A673 (cell line): ENCODE results near the gene CLEC16A. TPM values are rescaled to one million over a fixed set of nuclear protein-coding genes. Genes with fewer than 3 reads are reported as not detected.

ENCODE experiments used
- BruUV-seq: library from RNA; stranded (reverse); fragments of 400-500 nt; replicated peaks from 2 replicates; lab custom pipeline; 2021; lab: Mats Ljungman, UMichigan
- CTCF ChIA-PET: fragments of 300-600 bp; sonication (Branson Sonifier 250); formaldehyde crosslinking; loops from one replicate; lab custom pipeline; 2022; ENCODE audit warnings: antibody characterized with exemption; lab: Charles Lee
- POLR2A ChIA-PET: fragments of 300-600 bp; sonication (Branson Sonifier 250); formaldehyde crosslinking; loops from one replicate; lab custom pipeline; 2022; ENCODE audit warnings: antibody characterized with exemption; ENCODE audit not compliant: low non-redundant PET; lab: Charles Lee
- DNase-seq: peaks from one replicate; pipeline ENCODE4 v3.0.0-alpha.2; 2015; ENCODE audit warnings: low spot score
- H3K27ac ChIP-seq: fragments of 200-600 bp; sonication (generic); 2 replicates; pipeline ENCODE4 v1.5.1; 2016; ENCODE audit warnings: mixed run types, low read depth, mild to moderate bottlenecking, mixed read lengths, antibody characterized with exemption, low read length; ENCODE audit not compliant: poor library complexity, severe bottlenecking
- H3K27me3 ChIP-seq: fragments of 200-600 bp; sonication (generic); replicated peaks from 2 replicates; pipeline ENCODE4 v1.6.1; 2017; ENCODE audit warnings: mixed run types, low read depth, mild to moderate bottlenecking, mixed read lengths, antibody characterized with exemption, low read length; ENCODE audit not compliant: insufficient read depth, poor library complexity
- H3K36me3 ChIP-seq: fragments of 200-600 bp; sonication (generic); 2 replicates; pipeline ENCODE4 v1.6.1; 2016; ENCODE audit warnings: mixed run types, mild to moderate bottlenecking, mixed read lengths, antibody characterized with exemption, low read length; ENCODE audit not compliant: insufficient read depth, poor library complexity, severe bottlenecking
- H3K4me1 ChIP-seq: fragments of 200-600 bp; sonication (generic); 2 replicates; pipeline ENCODE4 v1.6.1; 2017; ENCODE audit warnings: mixed run types, mild to moderate bottlenecking, mixed read lengths, antibody characterized with exemption, low read length; ENCODE audit not compliant: insufficient read depth, poor library complexity, severe bottlenecking
- H3K4me3 ChIP-seq: fragments of 200-600 bp; sonication (generic); 2 replicates; pipeline ENCODE4 v1.5.1; 2016; ENCODE audit warnings: low read depth, mixed run types, mild to moderate bottlenecking, mixed read lengths, low read length; ENCODE audit not compliant: poor library complexity, severe bottlenecking
- H3K9me3 ChIP-seq: fragments of 200-600 bp; sonication (generic); 2 replicates; pipeline ENCODE4 v1.6.1; 2016; ENCODE audit warnings: mixed run types, low read depth, mild to moderate bottlenecking, mixed read lengths, antibody characterized with exemption, low read length; ENCODE audit not compliant: poor library complexity, severe bottlenecking
- EZH2 ChIP-seq: fragments of 200-600 bp; sonication (generic); IDR thresholded peaks from 2 replicates; pipeline ENCODE4 v1.6.1; 2017; ENCODE audit warnings: borderline replicate concordance, low read depth, mild to moderate bottlenecking, mixed read lengths, antibody characterized with exemption, low read length; ENCODE audit not compliant: poor library complexity, severe bottlenecking
- intact Hi-C: fragments of 100-400 bp; cut with micrococcal nuclease; formaldehyde crosslinking; loops from one replicate; pipeline ENCODE4 v1.10.0; 2022; ENCODE audit not compliant: unreplicated experiment
- total RNA-seq: library from RNA; stranded (reverse); gene quantifications from 2 replicates; pipeline ENCODE4 v1.2.3, GENCODE V29; 2021
- TF ChIP-seq, protein P1 (sequence below): fragments of 300-800, 200-600 bp; sonication (generic); conservative IDR thresholded peaks from 2 replicates; pipeline ENCODE4 v1.5.1; 2017; ENCODE audit warnings: low read depth, mild to moderate bottlenecking, antibody characterized with exemption, low read length, moderate library complexity, mixed read lengths

CLEC16A gene
- total RNA-seq, 1 experiment from 2014 or later = 23.4 TPM

DNA sequence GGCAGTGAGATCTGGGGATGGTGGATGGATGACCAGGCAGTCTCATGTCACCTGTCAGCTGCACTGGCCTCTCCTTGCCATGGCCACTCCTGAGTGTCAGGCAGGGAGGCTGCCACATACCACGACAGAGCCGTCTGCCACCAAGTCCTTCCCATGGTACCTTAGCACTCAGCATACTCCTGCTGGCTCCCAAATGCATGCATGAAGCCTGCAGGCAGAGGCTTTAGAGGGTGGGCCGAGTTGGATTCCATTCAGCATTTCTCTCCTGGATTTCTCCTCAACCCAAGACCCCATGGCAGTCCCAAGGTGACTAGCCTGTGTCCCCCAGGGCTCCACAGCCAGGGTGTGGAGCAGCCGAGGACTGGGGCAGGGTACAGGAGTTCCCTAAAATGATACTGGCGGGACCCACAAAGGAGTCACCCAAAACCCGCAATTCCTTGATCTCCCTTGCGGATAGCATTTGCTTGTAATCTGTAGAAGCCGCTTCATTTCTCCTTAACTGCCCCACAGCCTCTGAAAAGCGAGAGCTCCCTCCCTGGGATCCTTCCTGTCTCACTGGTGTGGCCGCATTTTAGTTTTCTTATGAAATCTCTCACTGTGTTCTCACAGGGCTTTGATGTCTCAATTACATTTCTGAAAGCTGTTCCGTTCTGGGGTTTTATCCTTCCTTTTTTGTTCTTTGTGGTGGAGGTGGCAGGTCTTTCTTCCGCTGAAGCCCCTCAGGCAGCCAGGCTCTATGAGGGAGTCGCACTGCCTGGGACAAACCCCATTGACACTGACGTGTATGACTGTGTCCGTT is 170.2 kb downstream of the CLEC16A start:
- intact Hi-C loops = no loop called here
- no TSS peak for BruUV-seq
- Histone ChIP-seq H3K4me1 (no peaks in the 10 kb centered on the region), H3K36me3 (no peaks in the 10 kb centered on the region), H3K27ac (no peak overlapping the region), H3K4me3 (no peak overlapping the region), H3K27me3 (no peaks in the 10 kb centered on the region), H3K9me3 (no peaks in the 10 kb centered on the region)
- TF ChIP-seq, protein P1, sequence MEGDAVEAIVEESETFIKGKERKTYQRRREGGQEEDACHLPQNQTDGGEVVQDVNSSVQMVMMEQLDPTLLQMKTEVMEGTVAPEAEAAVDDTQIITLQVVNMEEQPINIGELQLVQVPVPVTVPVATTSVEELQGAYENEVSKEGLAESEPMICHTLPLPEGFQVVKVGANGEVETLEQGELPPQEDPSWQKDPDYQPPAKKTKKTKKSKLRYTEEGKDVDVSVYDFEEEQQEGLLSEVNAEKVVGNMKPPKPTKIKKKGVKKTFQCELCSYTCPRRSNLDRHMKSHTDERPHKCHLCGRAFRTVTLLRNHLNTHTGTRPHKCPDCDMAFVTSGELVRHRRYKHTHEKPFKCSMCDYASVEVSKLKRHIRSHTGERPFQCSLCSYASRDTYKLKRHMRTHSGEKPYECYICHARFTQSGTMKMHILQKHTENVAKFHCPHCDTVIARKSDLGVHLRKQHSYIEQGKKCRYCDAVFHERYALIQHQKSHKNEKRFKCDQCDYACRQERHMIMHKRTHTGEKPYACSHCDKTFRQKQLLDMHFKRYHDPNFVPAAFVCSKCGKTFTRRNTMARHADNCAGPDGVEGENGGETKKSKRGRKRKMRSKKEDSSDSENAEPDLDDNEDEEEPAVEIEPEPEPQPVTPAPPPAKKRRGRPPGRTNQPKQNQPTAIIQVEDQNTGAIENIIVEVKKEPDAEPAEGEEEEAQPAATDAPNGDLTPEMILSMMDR = no peak
- no peak for TF ChIP-seq EZH2
- ChIA-PET CTCF (no interaction called here), POLR2A (no interaction called here)
- DNase-seq = no peak

DNA sequence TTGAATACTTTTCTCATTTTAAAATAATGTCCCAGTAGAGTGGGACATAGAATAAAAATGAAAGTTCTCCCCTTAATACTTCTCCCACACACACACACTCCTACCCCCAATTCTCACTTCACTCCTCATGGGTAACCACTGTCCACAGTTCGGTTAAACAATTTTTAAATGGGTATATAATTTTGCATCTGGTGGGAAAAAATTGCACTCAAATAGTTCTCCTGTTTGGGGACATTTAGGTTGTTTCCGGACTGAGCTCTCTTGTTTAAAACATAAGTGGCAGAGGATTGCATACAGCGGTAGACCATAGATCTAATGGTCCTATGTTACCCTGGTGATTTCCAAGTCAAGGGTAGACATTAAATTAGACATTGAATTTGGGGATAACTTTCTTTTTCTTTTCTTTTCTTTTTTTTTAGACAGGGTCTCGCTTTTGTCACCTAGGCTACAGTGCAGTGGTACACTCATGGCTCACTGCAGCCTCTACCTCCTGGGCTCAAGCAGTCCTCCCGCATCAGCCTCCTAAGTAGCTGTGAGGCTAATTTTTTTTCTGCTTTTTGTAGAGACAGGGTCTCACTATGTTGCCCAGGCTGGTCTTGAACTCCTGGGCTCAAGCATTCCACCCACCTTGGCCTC is 173.3 kb downstream of the CLEC16A start:
- DNase-seq = no peak
- H3K27ac ChIP-seq = no peak overlapping the region
- no TSS peak for BruUV-seq
- no peaks in the 10 kb centered on the region for H3K27me3 ChIP-seq
- CTCF ChIA-PET = no interaction called here
- intact Hi-C loops = no loop called here
- POLR2A ChIA-PET = no interaction called here
- no peak overlapping the region for H3K4me3 ChIP-seq
- H3K9me3 ChIP-seq = no peaks in the 10 kb centered on the region
- no peak for TF ChIP-seq EZH2
- TF ChIP-seq, protein P1 = no peak
- peaks cover 10% of the 10 kb centered on the region for H3K4me1 ChIP-seq
- H3K36me3 ChIP-seq = no peaks in the 10 kb centered on the region

- ChIA-PET CTCF (no interaction called here), POLR2A (no interaction called here)
- BruUV-seq = no TSS peak
- TF ChIP-seq EZH2 = no peak
- intact Hi-C loops = no loop called here
- Histone ChIP-seq H3K36me3 (no peaks in the 10 kb centered on the region), H3K27ac (no peak overlapping the region), H3K4me3 (no peak overlapping the region), H3K27me3 (no peaks in the 10 kb centered on the region), H3K9me3 (no peaks in the 10 kb centered on the region), H3K4me1 (peaks cover 12% of the 10 kb centered on the region)
- no peak for DNase-seq
Observed at GRCh38 chr16:11118479-11118878, 174.1 kb downstream of the CLEC16A start.
